Measurements from ENCODE around the gene LENG8.

- TF ChIP-seq CTCF (IDR thresholded peaks at IDR 0.05) (no peak), POLR2A (IDR thresholded peaks at IDR 0.05) (no peak), POLR2AphosphoS5 (IDR thresholded peaks at IDR 0.05) (no peak)
These were observed 13.2 kb downstream of the LENG8 start for GRCh38 chr19:54462047-54462654.

All from upper lobe of left lung (tissue), 4 donors.